ENCODE data around the gene MIB2.

- TF ChIP-seq CTCF (IDR thresholded peaks at IDR 0.05) = no peak
- TF ChIP-seq POLR2A (IDR thresholded peaks at IDR 0.05) = no peak
- no peak for TF ChIP-seq POLR2AphosphoS5 (IDR thresholded peaks at IDR 0.05)
- no peak for TF ChIP-seq EP300 (IDR thresholded peaks at IDR 0.05; ENCODE audit: low read depth)
Measured at GRCh38 chr1:1629430-1630190, 14.3 kb downstream of the MIB2 start.

Measured in transverse colon (tissue), 4 donors.